Measurements from ENCODE around the gene C1QL4.
"Not testable (repeated sequence)": the region's sequence is repeated elsewhere in the genome, so short reads cannot be mapped to it uniquely, and the experiment has no call there.

Gene C1QL4

DNA sequence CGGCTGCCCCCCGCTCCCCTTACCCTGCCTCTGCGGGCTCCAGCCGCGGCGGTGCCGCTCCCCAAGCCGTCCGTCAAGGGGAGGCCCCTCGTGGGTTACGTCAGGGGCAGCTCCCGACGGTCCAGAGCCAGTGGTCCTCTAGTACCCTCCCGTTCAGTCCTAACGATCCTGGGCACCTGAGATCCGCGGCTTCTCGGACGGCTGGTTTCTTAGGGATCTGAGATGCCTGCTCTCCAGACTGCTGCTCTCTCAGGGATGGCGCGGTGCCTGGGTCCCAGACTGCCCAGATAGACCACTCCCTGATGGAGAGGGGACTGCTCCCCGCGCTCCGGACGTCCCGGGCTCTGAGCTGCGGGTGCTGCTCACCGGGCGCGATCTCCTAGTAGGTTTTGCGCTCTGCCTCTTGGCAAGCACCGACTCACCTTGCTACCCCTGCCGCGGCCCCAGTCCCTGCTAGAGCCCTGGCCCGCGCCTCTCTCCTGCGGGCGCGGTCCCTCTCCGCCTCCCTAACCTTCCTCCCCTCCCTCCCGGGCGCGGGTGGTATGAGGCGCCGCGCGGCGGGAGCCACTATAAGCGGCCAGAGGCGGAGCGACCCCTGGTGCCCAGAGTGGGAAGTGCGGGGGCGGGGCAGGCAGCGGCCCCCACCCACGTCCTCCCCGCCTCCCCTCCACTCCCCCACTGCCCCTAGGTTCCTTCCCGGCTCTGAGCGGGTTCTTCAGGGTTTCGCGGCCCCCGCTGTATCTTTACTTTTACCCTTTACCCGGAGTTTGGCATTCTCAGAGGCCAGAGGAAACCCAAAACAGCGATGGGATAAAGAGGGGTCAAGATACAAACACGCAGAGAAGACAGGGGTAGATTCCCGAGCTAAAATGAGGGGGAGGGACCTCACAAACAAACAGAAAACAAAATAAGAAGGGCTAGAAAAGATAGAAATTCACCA, at the start of gene C1QL4:
Gene C1QL4, minus strand, starts transcription at position 544 of the 940 bp plus-strand sequence. CDS start 711 bp downstream, outside the sequence.
- DNase-seq (ENCODE audit: low read depth) = peak; percentile 83

DNA sequence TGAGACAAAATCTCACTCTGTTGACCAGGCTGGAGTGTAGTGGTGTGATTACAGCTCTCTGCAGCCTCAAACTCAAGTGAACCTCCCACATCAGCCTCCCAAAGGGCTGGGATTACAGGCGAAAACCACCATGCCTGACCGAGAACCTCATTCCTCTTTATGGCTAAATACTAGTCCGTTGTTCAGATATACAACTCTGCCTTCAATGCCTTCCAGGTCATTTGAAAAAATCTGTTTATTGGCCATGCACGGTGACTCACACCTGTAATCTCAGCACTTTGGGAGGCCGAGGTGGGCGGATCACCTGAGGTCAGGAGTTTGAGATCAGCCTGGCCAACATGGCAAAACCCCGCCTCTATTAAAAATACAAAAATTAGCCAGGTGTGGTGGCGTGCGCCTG, 43.2 kb upstream of the C1QL4 start:
- not testable (repeated sequence) for DNase-seq (ENCODE audit: low read depth)

DNA sequence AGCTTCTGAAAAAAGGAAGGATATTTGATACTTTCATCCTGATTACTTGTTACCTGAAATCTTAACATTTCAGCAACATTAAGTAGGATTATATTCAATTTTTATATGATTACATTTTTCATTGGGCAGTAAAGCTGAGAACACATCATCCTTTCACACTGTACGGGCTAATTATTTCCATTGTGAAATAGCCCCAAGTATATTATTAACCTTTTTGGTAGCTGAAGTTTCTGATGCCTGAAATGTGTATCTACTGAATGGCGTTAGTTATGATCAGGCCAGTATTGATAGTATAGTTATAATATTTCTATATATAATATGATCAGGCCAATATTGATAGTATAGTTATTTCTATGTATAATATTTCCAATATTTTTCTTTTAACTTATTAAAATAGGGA, 40.4 kb upstream of the C1QL4 start:
- no peak for DNase-seq (ENCODE audit: low read depth)

DNA sequence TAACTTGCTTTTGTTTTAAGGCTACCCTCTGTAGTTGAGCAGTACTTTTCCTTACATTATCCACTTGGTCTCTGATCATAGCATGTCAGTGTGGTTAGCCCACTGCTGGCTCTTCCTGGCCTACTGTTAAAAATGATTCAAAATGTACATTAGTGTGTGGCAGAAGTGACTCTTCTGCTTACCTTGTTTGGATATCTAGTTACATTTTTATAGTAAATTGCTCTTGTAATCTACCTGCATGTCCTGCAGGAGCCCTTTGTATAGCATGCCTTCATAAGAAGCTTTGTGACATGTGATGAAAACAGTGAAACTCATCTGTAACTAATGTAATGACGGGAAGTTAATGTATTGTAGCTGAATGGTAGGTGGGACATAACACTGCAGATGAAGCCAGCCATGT, 38.4 kb upstream of the C1QL4 start:
- no peak for DNase-seq (ENCODE audit: low read depth)

DNA sequence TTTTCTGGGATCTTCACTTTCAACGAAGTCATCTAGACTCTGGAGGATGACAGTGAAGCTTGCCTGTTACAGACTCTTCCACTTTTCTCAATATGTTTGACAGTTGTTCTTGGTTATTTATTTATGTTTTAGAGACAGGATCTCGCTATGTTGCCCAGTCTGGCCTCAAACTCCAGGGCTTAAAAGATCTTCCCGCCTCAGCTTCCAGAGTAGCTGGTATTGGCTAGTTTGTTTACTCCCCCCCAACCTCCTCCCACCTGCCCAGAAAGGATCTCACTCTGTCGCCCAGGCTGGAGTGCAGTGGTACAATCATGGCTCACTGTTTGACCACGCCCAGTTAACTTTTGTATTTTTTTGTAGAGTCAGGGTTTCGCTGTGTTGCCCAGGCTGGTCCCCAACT, 33.6 kb upstream of the C1QL4 start:
- DNase-seq (ENCODE audit: low read depth) = no peak

DNA sequence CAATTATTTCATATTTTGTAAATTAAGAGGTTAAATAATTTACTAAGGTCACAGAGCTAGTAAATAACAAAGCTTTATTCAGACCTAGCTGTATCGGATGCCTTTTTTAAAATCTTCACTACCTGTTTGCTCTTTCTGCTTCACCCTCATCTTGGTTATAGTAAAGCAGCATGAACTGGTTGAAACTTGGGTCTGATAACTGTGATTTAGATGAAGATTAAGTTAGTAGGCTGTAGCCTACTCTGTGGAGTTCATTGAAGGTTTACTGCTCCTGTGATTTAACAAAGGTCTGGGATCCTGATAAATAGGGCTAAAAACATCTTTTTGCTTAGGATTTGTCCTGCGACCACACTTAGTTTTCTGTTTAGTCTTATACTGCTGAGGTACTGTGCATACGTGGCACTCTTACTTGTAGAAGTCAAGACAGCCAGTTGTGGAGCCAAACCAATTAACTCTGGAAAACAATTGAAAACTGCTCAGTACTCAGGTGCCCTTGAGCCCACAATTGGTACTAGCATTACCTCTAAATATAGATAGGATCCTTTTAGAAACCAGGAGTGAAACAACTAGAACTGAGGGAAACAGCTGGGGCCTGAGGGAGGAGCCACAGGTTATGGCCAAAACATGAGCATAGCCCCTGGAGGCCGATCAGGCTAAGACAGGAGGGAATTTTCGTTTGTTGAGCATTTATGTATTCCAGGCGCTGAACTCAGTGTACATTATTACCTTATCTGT, 32.6 kb upstream of the C1QL4 start:
- no peak for DNase-seq (ENCODE audit: low read depth)

DNA sequence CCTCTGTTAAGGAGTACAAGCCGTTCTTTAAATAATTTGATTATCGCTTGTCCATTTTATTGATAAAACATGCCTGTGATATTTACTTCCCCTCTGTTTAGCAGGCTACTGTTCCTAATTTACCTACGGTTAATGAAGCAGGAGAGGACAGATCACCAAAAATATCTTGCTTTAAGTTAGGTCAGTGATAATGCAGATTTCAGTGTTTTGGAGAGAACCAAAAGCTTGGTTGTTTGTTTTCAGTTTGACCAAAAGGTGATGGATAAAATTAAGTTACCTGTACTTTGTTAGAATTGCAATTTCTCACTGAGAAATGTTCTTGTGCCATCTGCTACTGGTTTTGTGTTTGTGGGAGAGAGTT, 31.2 kb upstream of the C1QL4 start:
- no peak for DNase-seq (ENCODE audit: low read depth)

DNA sequence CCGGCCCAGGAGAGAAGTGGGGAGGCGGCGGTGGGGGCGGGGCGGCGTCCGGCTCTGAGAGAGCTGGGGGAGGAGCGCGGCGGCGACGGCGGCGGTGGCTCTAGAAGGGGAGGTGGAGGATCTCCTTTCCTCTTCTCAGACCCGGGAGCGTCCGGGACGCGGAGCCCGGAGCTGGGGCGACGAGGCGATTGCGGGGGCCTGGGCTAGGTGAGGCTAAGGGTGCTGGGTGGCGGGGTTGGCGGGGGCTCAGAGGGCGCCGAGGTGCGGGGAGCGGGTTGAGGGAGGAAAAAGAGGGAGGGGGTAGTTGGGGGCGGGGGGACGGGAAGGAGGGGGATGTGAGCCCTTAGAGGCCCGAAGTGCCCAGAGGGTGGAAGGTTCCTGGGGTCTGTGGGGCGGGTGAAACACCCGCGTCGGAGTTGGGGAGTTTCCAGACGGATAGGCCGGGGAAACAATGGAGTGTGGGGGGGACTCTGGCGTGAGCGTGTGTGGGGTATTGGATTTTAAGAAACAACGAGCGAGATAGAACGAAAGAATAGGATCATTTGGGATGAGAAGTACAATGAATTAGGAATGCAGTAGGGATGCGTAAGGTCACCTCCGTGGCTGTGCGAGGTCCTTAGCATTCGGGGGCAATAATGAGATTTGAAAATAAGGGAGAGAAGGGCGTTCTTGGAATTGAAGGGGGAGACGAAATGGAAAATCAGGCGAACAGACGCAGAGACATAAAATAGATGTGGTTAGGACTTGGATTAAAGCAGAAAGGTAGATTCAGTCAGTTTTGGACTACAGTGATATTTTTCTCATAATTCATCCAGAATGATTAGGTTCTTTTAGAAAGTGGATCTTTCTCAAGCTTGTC, 30.6 kb upstream of the C1QL4 start, which contains the start of gene SPATS2:
Gene SPATS2, plus strand, starts transcription at position 82 of the 859 bp plus-strand sequence. CDS start 93,551 bp downstream, outside the sequence.
- DNase-seq (ENCODE audit: low read depth) = no peak

DNA sequence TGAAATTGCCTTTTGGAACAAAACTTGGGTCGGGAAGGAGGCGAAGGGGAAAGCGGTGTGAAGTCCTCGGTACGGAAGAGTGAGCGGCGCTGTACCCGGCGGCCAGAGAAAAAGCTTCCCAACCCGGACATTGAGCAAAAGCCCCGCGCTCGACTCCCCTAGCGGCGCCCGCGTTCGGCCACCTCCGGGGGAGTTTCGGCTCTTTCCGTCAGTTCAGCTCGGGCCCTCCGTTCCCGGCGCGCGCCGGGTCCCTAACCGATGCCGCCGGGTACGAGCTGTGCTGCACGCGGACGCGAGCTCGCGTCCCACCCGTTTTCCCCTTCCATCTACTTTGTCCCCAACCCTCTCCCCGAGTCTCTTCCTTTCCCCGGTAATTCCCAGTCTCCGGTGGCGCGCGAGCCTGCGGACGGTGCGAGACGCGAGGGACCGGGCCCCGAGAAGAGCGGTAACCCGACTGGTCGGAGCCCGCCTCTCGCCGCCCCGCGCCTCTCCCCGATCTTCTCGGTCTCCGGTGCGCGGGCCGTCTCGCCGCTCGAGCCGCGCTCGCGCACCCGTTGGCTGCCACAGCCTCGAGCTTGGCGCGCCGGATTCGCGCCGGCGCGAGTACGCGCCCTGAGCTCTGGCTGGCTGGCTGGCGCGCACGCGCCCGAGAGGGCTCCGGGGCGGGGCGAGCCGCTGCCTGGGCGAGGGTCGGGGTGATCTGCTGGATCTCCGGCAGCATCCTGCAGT, 29.8 kb upstream of the C1QL4 start:
- peak; percentile 74 for DNase-seq (ENCODE audit: low read depth)

DNA sequence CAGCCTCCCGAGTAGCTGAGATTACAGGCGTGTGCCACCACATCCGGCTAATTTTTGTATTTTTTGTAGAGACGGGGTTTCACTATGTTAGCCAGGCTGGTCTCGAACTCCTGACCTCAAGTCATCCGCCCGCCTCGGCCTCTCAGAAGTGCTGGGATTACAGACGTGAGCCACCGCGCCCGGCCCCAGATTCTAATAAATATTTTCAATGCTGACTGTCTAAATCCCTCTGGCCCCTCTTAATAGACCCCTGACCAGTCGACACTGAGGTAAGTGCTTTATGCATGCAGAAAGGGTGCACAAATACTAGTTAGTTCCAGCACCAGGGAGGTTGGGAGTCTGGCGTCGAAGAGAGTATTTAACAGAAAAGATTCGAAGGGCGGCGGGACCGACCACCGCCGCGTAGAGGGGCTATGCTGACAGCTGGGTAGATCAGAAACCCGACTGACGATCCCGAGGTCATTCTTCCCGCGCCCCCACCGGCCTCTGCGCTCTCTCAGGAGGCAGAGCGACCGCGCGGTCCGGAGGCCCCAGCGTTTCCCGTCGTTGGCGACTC, 29.2 kb upstream of the C1QL4 start:
- DNase-seq (ENCODE audit: low read depth) = no peak

DNA sequence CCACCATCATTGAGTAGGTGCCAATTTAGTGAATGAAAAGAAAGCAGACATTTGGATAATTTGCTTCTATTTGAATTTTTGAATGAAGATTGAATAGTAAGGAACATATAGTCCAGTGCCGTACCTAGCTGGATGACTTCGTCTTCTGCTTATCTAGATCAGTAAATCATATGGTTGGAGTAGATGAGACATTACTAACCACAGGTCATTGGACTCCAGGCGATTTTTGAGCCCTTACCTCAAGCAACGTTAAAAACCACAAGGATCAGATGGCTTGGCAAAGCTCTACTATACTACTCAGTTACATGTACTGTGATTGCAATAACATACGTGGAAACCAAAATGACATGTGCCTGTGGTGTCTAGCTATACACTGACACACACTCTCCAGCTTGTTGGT, 28.6 kb upstream of the C1QL4 start:
- DNase-seq (ENCODE audit: low read depth) = no peak

DNA sequence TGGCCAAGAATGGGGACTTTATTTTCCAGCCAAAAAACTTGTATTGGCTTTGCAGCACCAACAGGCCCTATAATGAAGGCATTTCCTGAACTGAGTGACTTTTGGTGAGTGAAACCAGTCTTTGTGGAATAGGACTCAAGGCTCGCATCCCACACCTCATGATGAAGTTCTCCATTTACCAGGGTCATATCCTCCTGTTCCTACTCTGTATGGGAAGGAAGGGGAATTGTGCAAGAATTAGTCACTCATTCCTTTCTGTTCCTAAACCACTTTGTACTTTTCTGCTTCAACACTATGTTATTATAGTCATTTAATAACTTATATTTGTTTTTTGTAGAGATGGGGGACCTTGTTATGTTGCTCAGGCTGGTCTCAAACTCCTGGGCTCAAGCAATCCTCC, 28.0 kb upstream of the C1QL4 start:
- no peak for DNase-seq (ENCODE audit: low read depth)

DNA sequence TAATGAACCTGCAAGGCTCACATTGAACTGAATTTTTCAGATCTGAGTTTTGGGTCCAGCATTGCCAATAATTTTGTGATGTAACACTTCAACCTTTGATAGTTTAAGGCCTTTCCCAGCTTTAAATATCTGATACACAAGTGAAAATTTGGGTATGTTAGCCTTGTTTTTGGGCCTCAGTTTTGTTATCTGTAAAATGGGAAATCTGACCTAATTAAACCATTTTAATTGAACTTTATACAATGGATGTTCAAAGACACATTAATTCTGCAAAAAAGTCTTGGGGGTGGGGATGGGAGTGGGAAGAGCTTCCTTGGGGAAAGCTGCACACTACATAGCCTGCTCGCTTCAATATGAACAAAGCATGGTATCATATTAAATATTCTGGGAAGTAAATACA, 25.1 kb upstream of the C1QL4 start:
- no peak for DNase-seq (ENCODE audit: low read depth)

DNA sequence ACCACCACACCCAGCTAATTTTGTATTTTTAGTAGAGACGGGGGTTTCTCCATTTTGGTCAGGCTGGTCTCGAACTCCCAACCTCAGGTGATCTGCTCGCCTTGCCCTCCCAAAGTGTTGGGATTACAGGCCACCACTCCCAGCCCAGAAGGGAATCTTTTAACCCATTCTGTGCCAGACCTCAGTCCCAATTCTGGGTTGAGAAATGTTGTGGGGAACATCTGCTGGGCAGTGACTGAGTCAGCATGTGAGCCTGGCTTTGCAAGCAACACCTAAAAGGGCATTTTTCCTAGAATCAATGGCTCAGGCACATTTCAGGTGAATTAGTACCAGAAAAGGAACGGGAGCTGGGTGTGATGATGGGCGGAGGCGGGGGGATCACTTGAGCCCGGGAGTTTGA, 22.7 kb upstream of the C1QL4 start:
- DNase-seq (ENCODE audit: low read depth) = no peak

DNA sequence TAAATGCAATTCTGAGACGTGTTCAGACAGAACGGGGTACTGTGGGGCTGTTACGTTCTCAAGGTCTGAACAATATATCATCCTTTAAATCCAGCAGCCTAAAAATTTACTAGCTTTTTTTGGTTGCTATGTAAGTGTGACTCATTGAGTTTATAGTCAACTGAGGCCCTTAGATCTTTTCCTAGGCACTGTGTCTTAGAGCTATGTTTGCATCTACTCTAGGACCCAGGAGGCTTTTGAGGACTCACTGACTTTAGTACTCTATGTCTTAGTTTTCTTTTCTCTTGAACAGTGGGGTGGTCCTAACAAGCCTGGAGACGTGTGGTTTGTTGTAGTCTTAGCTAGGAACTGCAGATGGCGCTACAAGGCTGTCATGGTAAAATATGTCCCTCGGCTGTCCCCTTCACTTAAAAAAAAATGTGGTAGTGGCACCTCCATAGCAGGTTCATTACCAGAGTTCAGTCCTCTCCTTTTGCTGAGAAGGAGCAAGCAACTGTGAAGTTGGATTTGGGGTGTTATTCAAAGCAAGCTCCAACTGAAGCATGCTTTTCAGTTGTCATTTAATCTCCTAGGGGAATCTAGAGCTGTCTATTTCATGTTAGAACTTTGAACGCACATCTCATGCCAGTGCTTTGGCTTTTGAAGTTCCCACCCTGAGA, 21.6 kb upstream of the C1QL4 start:
- no peak for DNase-seq (ENCODE audit: low read depth)

DNA sequence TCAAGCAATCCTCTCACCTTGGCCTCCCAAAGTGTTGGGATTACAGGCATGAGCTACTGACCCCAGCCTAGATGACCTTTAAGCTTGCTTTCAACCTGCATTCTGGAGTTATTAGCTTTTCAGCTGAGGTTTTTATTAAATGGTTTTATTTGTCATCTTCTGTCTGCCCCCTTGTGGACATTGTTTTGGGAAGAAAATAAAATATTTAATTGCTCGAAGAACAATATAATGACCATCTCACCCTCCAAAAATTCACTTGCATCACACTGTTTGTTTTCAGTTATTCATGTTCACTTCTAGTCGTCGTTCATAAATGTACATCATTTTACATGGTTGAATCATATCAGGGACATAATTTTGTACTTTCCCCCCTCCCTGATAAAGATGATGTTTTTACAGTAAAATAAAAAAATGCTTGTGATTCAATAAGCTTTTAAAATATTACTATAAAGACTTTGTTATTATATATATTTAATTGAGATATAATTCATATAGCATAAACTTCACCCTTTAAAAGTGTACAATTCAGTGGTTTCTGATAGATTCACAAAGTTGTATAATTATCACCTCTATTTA, 20.2 kb upstream of the C1QL4 start:
- DNase-seq (ENCODE audit: low read depth) = no peak

DNA sequence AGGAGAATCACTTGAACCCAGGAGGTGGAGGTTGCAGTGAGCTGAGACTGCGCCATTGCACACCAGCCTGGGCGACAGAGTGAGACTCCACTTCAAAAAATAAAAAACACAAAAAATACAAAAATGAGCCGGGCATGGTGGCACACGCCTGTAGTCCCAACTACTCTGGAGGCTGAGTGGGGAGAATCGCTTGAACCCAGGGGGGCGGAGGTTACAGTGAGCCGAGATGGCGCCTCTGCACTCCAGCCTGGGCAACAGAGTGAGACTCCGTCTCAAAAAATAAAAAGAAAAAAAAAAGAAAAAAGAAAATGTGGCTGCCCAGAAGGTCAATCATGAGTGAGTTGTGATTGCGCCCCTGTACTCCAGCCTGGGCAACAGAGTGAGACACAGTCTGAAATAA, 18.9 kb upstream of the C1QL4 start:
- no peak for DNase-seq (ENCODE audit: low read depth)

DNA sequence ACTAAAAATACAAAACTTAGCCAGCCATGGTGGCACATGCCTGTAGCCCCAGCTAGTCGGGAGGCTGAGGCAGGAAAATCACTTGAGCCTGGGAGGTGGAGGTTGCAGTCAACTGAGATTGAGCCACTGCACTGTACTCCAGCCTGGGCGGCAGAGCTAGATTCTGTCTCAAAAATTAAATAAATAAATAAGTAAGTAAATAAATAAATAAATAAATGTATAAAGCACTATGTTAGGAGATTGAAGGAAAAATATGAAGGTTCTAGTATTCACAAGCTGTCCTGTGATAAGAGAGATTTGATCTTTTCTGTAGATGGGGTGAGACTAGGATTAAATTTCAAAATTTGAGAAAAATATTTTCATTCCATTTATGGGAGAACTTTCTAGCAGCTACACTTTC, 15.4 kb upstream of the C1QL4 start:
- no peak for DNase-seq (ENCODE audit: low read depth)

DNA sequence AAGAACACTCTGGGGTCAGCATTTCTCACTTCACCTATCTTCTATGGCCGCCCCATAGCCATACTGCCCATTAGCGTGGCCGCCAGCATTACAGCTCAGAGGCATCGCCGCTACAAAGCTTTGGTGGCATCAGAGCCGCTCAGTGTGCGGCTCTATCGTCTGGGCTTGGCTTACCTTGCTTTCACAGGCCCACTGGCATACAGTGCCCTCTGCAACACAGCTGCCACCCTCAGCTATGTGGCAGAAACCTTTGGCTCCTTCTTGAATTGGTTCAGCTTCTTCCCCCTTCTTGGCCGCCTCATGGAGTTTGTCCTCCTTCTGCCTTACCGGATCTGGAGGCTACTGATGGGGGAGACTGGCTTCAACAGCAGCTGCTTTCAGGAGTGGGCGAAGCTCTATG, 12.3 kb upstream of the C1QL4 start:
- no peak for DNase-seq (ENCODE audit: low read depth)

DNA sequence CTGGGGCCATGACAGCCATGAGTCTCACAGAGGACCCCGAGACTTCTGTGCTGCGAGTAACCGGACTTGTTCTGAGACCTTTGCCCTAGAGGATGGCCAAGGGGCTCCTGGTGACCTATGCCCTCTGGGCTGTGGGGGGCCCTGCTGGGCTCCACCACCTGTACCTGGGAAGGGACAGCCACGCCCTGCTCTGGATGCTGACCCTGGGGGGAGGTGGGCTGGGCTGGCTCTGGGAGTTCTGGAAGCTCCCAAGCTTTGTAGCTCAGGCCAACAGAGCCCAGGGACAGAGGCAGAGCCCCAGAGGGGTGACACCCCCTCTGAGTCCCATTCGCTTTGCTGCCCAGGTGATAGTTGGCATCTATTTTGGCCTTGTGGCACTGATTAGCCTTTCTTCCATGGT, 11.8 kb upstream of the C1QL4 start:
- DNase-seq (ENCODE audit: low read depth) = no peak

Measured in stimulated activated CD8-positive, alpha-beta memory T cell treated with anti-CD3 and anti-CD28 coated beads, Interleukin-7, amount 100 ng/mL, for 24 hours (primary cell).